NOMO-1 (cell line): ENCODE results near the gene DESI2.

Experiments
- DNase-seq, 2 experiments: peaks; one replicate each; lab custom pipeline; 2025; ENCODE audit not compliant: unreplicated experiment in 2 of 2; lab: John Stamatoyannopoulos, UW

The DESI2 gene

GRCh38 chr1:244652623-244653438 is at the start of gene DESI2:
Gene DESI2, plus strand, starts transcription at chr1:244653126. Its CDS starts 188 bp downstream, at chr1:244653314.
- peak; percentile 98 to 99 for DNase-seq

GRCh38 chr1:244603498-244603897 is 49.4 kb upstream of the DESI2 start:
- DNase-seq: peak in 1 of 2 experiments; percentile 54

DNA sequence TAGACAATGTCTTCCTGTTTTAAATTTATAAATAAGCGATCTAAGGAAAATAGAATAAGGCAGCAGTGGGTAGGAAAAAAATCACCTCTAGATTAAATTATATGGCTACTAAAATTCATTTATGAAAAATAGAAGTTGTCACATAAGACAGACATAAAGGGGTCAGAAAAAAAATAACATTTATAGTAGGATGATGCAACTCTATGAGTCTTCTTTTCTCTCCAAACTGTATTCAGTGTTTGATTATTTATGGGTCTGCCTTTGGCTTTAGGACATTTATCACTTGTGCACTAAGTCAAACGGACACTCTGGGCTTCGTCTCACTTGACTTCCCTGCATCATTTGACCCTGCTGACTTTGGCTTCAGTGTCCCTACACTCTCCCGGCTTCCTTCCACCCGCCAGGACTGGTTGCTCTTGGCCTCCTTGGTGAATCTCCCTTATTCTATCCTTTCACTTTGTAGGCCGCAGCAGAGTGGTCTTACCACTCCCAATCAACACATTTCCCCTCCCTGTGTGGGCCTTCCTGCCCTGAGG is 47.0 kb upstream of the DESI2 start:
- DNase-seq: no peak

- DNase-seq: no peak
Measured at GRCh38 chr1:244614113-244614836, 38.7 kb upstream of the DESI2 start.

GRCh38 chr1:244614879-244615278 is 38.0 kb upstream of the DESI2 start:
- DNase-seq: no peak

- no peak for DNase-seq
Measured at GRCh38 chr1:244615301-244615700, 37.6 kb upstream of the DESI2 start.

GRCh38 chr1:244626709-244627108 is 26.2 kb upstream of the DESI2 start:
- DNase-seq: no peak

GRCh38 chr1:244628789-244629188 is 24.1 kb upstream of the DESI2 start:
- DNase-seq: no peak

- no peak for DNase-seq
Measured at GRCh38 chr1:244633140-244633539, 19.8 kb upstream of the DESI2 start.

GRCh38 chr1:244634546-244634945 is 18.4 kb upstream of the DESI2 start:
- DNase-seq: no peak

- no peak for DNase-seq
Measured at GRCh38 chr1:244636488-244637259, 16.3 kb upstream of the DESI2 start.

DNA sequence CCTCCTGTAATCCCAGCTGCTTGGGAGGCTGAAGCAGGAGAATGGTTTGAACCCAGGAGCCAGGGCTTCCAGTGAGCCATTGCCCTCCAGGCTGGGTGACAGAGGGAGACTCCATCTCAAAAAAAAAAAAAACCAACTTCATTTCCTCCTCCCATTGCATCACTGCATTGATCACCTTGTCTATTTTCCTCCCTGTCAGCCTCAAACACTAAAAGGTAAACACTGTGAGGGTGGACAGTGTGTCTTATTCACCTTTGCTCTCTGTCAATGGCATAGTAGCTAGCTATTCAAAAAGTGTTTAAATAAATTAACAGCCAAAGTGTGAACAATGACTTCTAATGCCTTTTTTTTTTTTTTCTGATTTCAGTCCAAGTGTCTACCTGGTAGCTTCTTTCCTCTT is 13.4 kb upstream of the DESI2 start:
- DNase-seq: no peak

DNA sequence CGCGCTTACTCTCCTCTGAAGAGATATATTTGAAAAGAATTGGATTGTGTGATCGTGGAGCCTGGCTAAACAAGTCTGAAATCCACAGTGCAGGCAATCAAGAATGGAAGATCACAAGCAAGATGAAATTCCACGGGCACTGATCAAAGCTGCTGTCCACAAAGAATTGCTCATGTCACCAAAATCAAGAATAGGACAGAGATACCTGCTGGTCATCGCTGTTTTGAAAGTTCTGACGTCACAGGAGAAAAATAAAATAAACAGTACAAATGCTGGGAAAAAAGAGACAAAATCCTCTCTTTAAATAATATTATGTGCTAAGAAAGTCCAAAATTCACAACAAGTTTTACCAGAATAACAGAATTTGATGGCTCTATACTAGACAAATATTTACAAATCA is 12.0 kb upstream of the DESI2 start:
- no peak for DNase-seq

DNA sequence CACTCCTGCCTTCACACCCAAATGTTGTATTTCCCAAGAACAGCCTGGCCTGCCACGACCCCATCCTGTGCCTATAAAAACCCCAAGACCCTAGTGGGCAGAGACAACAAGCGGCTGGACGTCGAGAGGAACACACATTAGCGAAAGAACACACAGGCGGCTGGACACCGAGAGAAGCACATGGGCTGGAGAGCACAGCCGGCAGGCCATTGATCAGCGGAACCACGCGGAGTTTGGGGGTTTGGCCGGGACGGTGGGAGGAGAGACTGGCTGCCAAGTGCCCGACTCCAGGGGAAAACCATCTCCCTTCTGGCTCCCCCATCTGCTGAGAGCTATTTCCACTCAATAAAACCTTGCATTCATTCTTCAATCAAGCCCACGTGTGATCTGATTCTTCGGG is 10.4 kb upstream of the DESI2 start:
- no peak for DNase-seq

GRCh38 chr1:244642988-244643387 is 9.9 kb upstream of the DESI2 start:
- no peak for DNase-seq

GRCh38 chr1:244645414-244645813 is 7.5 kb upstream of the DESI2 start:
- no peak for DNase-seq

DNA sequence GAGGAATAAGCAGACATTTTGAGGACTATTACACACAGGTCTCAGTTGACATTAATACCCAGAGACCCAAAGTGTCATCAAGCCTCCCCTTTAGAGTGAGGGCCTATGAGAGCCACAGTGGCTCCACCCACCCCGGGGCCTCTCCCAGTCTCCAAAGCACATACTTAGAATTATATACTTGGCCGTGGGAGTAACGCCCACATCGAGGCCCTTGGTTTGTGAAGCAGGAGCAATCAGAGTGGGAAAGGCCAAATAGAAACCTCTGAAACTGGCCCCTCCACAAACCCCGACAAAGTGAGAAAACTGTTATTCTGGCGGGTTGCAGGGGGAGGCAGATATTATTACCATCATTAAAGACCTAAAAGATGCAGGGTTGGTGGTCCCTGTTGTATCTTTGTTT is 7.0 kb upstream of the DESI2 start:
- no peak for DNase-seq

GRCh38 chr1:244647819-244648218 is 5.1 kb upstream of the DESI2 start:
- DNase-seq: no peak

GRCh38 chr1:244651956-244652622 is 837 bp upstream of the DESI2 start:
- DNase-seq: no peak

- DNase-seq: no peak
Measured at GRCh38 chr1:244653439-244654107, 647 bp downstream of the DESI2 start.
